HG03097 (cell line): Measurements from ENCODE around the gene NDRG4.
"Not testable (repeated sequence)": the region's sequence is repeated elsewhere in the genome, so short reads cannot be mapped to it uniquely, and the experiment has no call there.

Experiments
- ATAC-seq: cut with Tn5 transposase; IDR thresholded peaks from one replicate; pipeline ENCODE4 v1.9.1; 2021; ENCODE audit not compliant: unreplicated experiment, low FRiP score

Gene NDRG4

GRCh38 chr16:58464916-58465731 is 34.8 kb upstream of the NDRG4 start:
- no peak for ATAC-seq

GRCh38 chr16:58465817-58466216 is 34.1 kb upstream of the NDRG4 start:
- no peak for ATAC-seq

DNA sequence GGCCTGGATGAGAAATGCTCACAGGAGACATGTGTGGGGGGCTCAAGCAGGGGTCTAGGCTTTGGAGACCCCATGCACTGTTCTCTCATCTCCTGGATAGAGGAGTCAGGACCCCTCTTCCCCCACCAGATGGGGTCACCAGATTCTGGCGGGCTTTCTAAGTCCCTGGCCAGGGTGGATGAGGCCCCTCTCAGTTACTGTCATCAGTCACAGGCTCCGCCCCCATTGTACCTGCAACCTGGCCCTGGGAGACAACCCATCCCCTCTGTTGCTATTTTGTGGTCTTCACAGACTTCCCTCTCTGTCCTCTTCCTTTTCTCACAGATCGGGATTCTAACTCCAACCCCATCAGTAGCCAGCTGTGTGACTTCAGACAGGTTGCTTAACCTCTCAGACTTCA is 33.5 kb upstream of the NDRG4 start:
- no peak for ATAC-seq

- no peak for ATAC-seq
Observed at GRCh38 chr16:58467905-58468304, 32.0 kb upstream of the NDRG4 start.

- no peak for ATAC-seq
Observed at GRCh38 chr16:58471209-58471975, 28.6 kb upstream of the NDRG4 start.

GRCh38 chr16:58472266-58472665 is 27.7 kb upstream of the NDRG4 start:
- no peak for ATAC-seq

GRCh38 chr16:58472827-58473226 is 27.1 kb upstream of the NDRG4 start:
- no peak for ATAC-seq

DNA sequence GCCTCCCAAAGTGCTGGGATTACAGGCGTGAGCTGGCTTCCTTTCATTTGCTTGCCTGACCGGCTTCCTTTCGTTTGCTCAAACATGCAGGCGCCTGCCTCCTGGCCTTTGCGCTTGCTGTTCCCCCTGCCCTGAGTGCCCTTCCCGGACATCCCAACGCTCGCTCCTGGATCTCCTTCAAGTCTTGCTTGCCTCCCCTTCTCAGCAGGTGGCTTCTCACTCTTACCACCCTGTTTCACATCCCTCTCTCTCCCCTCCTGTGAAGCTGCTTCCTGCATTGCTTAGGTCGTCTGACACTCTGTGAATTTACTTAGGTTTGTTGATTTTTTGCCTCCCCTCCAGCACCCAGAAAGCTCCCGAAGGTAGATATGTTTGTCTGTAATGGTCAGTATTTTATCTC is 25.6 kb upstream of the NDRG4 start:
- no peak for ATAC-seq

DNA sequence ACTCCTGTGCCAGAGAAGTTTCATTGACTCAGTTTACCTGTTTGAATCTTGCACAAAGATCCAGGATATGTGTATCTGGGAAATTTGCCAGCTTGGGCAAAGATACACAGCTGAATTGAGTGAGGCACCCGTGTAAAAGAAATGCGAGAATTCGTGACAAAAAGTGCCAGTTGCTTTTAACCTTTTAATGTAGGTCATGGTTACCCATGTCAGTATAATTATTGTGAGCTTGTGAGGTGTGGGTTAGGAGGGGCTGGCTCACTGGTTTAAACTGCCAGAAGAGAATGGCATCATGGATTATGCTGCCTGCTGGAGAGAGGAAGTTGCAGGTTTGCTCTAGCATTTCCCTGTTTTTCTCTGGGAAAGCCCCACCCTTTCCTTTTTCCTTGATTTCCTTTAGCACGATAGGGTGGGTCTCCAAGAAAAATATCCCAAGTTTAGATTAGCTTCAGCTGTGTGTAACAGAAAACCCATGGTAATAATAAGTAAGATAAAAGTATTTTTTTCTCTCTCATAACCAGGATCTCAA is 24.8 kb upstream of the NDRG4 start:
- no peak for ATAC-seq

DNA sequence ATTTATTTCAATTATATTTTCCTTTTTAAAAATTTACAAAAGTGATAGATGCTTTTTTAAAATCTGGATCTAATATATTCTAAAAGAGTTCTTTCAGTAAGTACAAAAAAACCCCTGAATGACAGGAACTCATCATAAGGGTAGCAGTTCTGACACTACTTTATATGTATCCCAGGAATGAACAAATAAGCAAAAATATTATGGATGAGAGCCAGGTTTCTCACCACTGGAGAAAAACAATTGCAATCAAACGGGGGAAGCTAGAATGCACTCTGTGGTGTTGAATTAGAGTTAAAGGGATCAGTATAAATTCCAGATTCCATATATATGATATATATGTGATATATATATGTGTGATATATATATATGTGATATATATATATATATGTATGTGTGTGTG is 23.2 kb upstream of the NDRG4 start:
- no peak for ATAC-seq

- ATAC-seq: no peak
Observed at GRCh38 chr16:58478427-58478826, 21.5 kb upstream of the NDRG4 start.

DNA sequence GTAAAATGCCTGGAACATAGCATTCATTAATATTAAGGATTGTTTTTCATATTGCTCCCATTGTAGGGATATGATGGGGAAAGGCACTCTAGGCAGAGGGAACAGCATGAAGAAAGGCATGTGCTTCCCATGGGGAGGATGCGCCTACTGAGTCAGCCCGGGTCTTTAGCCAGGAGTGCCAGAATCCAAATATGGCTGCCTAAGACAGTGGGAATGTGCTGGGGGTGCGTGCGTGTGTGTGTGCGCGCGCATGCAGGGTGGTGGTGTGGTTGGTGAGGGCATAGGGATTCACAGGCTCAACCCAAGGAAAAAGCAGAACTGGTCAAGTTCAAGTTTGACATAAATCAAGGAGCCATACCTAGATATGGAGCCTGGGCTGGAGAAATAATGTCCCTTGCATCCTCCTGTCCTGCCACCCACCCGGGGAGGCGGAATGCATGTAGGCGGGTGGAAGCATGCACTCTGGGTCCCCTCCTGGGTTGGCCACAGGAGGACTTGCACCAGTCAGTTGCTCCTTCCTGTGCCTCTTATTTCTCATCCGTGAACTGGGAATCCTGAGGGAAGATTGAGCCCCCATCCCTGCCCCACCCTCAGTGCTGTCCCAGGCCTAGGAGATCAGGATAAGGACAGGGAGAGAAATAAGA is 18.6 kb upstream of the NDRG4 start:
- no peak for ATAC-seq

DNA sequence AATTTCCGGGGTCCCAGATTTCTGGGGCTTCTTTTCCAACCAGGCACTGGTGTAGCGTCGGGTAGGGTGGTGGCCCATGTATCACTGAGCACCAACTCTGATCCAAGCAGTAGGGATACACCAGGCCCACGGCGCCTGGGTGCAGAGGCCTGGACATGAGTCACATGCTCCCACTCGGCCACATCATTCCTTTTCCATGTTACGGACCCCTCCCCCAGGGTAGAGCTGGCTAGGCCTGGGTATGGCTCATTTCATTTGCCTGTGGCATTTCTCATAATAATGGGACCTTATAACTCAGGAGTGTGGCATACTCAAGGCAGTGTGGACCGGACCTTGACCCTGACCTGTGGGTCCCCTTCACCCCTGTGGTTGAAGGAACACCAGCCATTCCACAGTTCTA is 18.0 kb upstream of the NDRG4 start:
- no peak for ATAC-seq

DNA sequence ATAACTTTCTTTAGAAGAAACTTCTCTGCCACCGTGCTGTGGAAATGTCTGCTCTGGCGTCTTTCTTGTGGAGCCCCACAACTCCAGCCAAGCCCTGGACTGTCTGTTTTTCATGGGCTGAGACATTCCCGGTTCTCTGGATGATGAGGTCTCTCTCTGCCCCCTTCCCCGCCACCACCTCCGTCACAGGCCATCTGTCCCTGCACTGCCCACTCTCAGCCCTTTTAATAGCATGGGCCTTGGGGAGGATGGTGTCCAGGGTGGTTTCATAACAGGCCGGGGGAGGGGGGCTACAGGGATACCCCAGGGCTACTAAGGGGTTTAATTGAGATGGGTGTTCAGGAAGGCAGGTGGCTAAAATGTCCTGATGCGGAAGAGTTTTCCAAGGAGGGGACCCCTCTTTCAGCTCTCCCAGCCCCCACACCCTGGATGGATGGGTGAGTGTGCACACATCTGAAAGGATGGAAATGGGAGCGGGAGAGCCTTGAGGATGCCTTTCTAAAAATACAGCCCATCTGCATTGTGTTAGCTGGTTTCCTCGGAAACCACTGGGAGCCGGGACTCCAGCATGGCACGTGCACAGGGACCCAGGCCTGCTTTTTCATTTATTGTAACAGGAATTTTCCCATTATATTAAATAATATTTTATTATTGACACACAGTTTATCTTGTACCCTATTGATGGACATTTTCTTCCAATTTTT is 14.6 kb upstream of the NDRG4 start:
- ATAC-seq: no peak

- peak; percentile 61 for ATAC-seq
Observed at GRCh38 chr16:58487566-58488351, 12.2 kb upstream of the NDRG4 start.

DNA sequence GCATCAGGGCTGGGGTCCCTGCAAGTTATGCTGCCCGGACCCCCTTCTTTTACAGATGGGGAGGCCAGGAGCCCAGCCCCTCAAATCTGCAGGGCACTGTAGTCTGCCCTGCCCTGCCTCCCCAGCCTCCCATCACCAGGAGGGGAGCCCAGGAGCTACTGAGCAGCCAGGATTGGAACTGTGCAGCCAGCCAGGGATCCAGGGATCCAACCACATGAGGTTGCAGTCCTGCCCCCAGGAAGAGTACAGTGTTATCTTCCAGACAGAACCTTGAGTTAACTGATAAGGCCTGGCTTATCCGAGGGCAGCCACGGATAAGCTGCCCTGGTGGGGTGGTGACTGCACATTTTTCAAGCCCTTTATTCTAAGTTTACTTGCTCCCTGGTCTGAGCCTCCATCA is 11.4 kb upstream of the NDRG4 start:
- no peak for ATAC-seq

DNA sequence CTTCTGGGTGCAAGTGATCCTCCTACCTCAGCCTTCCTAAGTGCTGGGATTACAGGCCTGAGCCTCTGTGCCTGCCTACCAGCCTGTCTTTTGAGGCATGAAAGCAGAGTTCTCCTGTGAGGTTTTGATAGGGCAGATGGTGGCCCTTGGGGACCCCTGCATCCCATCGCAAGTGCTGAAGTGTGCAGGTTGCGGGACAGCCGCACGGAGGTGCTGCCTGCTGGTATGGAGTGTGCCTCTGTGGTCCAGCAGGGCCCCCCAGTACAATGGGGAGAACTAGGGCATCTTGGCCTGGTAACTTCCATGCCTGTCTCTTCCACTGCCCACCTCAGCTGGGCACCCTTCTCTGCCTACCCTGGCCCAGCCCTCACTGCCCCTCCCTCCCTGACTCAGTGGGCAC is 9.9 kb upstream of the NDRG4 start:
- no peak for ATAC-seq

DNA sequence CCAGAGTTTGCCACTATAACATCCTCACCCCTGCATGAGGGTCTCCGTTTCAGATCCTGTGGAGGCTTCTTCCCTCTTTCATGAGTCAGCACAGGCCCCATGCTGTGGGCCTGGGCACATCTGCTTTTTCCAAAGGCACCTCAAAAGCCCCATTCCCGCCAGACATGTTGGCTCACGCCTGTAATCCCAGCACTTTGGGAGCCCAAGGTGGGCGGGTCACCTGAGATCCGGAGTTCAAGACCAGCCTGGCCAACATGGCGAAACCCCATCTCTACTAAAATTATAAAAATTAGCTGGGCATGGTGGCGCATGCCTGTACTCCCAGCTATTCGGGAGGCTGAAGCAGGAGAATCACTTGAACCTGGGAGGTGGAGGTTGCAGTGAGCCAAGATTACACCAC is 9.4 kb upstream of the NDRG4 start:
- ATAC-seq: not testable (repeated sequence)

DNA sequence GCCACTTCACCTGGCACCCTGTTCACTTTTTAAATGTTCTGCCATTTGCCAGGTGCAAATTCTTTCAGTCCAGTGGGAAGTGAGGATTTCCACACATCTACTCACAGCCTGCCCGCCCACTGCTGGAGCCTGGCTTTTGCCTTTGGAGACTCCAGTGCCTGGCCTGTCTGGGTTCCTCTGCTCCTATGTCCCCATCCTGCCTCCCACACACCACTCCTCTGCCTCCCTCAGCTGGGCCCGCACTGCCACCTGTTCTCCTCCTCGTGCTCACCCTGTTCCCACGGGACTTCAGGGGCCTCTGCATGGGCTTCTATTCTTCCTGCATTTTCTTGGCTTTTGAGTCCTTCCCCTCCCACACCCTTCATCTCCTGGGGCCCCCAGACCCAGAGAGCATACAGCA is 7.9 kb upstream of the NDRG4 start:
- no peak for ATAC-seq

GRCh38 chr16:58492735-58493134 is 7.2 kb upstream of the NDRG4 start:
- no peak for ATAC-seq
